DND-41 (cell line): ENCODE results near the gene METTL27.
"Not testable (repeated sequence)": the region's sequence is repeated elsewhere in the genome, so short reads cannot be mapped to it uniquely, and the experiment has no call there.

Experiments used
- ATAC-seq: fragments of 200-7000 bp; cut with Tn5 transposase; 3 replicates; pipeline ENCODE4 v1.9.1; 2021; ENCODE audit warnings: low read depth; ENCODE audit not compliant: insufficient read depth
- DNase-seq: peaks from one replicate; pipeline ENCODE4 v3.0.0-alpha.2; 2020
- H2AFZ ChIP-seq: 2 replicates; pipeline ENCODE4 v1.6.0; 2012; ENCODE audit warnings: low read depth, low read length
- H3K27ac ChIP-seq: 2 replicates; pipeline ENCODE4 v1.5.1; 2012; ENCODE audit warnings: low read length, inconsistent platforms
- H3K27me3 ChIP-seq: fragments of 200-600 bp; sonication (generic); 2 replicates; pipeline ENCODE4 v1.6.0; 2012; ENCODE audit warnings: low read length, mild to moderate bottlenecking, inconsistent platforms; ENCODE audit not compliant: insufficient read depth, poor library complexity
- H3K36me3 ChIP-seq: 2 replicates; pipeline ENCODE4 v1.5.1; 2012; ENCODE audit warnings: low read length, inconsistent platforms; ENCODE audit not compliant: insufficient read depth
- H3K4me1 ChIP-seq: 2 replicates; pipeline ENCODE4 v1.5.1; 2012; ENCODE audit warnings: mild to moderate bottlenecking, low read length; ENCODE audit not compliant: insufficient read depth
- H3K4me2 ChIP-seq: 2 replicates; pipeline ENCODE4 v1.6.0; 2012; ENCODE audit warnings: mild to moderate bottlenecking, moderate library complexity, low read length, inconsistent platforms; ENCODE audit not compliant: insufficient read depth
- H3K4me3 ChIP-seq, 2 experiments: fragments of 200-600 bp in 1 of 2; shearing (Covaris generic) in 1 of 2; 2 replicates each; pipeline ENCODE4 v1.5.1; 2012 to 2016; ENCODE audit warnings: inconsistent platforms in 2 of 2, low read length in 2 of 2, mild to moderate bottlenecking in 2 of 2, low read depth in 1 of 2, moderate library complexity in 1 of 2
- H3K79me2 ChIP-seq: 2 replicates; pipeline ENCODE4 v1.6.0; 2012; ENCODE audit warnings: low read length, inconsistent platforms; ENCODE audit not compliant: insufficient read depth
- H3K9ac ChIP-seq: 2 replicates; pipeline ENCODE4 v1.6.0; 2012; ENCODE audit warnings: low read depth, mild to moderate bottlenecking, inconsistent platforms, low read length, moderate library complexity
- H3K9me3 ChIP-seq: 2 replicates; pipeline ENCODE4 v1.5.1; 2012; ENCODE audit warnings: low read length, moderate library complexity, mild to moderate bottlenecking, inconsistent platforms; ENCODE audit not compliant: insufficient read depth, severe bottlenecking
- H4K20me1 ChIP-seq: 2 replicates; pipeline ENCODE4 v1.6.0; 2012; ENCODE audit warnings: low read length; ENCODE audit not compliant: insufficient read depth
- CTCF ChIP-seq: IDR thresholded peaks from 2 replicates; pipeline ENCODE4 v1.5.1; 2012; ENCODE audit warnings: borderline replicate concordance, low read length, moderate library complexity, mild to moderate bottlenecking; ENCODE audit not compliant: poor library complexity, severe bottlenecking; ENCODE audit errors: extremely low read depth
- EZH2 ChIP-seq: IDR thresholded peaks from 3 replicates; pipeline ENCODE4 v1.6.1; 2012; ENCODE audit warnings: borderline replicate concordance, low read depth, mild to moderate bottlenecking, moderate library complexity, low read length, inconsistent platforms; ENCODE audit not compliant: severe bottlenecking

Gene METTL27

GRCh38 chr7:73789051-73789450 is 53.3 kb downstream of the METTL27 start:
- Histone ChIP-seq H4K20me1 (no peaks in the 10 kb centered on the region), H3K9me3 (peaks cover 10% of the 10 kb centered on the region), H3K4me3 (no peak overlapping the region), H3K9ac (no peak overlapping the region), H3K79me2 (no peaks in the 10 kb centered on the region), H3K27ac (no peak overlapping the region), H3K27me3 (no peaks in the 10 kb centered on the region), H2AFZ (no peak overlapping the region), H3K36me3 (no peaks in the 10 kb centered on the region), H3K4me1 (no peaks in the 10 kb centered on the region), H3K4me2 (no peak overlapping the region)
- TF ChIP-seq EZH2 (no peak), CTCF (no peak)
- DNase-seq: no peak
- no peak for ATAC-seq

DNA sequence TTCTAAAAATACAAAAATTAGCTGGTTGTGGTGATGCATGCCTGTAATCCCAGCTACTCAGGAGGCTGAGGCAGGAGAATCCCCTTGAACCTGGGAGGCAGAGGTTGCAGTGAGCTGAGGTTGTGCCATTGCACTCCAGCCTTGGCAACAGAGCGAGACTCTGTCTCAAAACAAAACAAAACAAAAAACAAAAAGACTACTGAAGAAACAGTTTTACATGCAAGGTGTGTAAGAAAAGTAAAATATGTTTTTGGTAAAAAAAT is 54.6 kb downstream of the METTL27 start:
- not testable (repeated sequence) for H3K36me3 ChIP-seq, H3K79me2 ChIP-seq, DNase-seq, H2AFZ ChIP-seq, ATAC-seq, H3K4me3 ChIP-seq, H3K27ac ChIP-seq, H4K20me1 ChIP-seq, H3K27me3 ChIP-seq, H3K4me2 ChIP-seq, H3K9ac ChIP-seq, H3K4me1 ChIP-seq
- H3K9me3 ChIP-seq: peaks cover 10% of the 10 kb centered on the region

- H3K36me3 ChIP-seq: no peaks in the 10 kb centered on the region
- no peak overlapping the region for H3K4me2 ChIP-seq
- H3K9me3 ChIP-seq: peaks cover 10% of the 10 kb centered on the region
- ATAC-seq (no peak), DNase-seq (no peak)
- no peaks in the 10 kb centered on the region for H4K20me1 ChIP-seq
- no peaks in the 10 kb centered on the region for H3K27me3 ChIP-seq
- H3K79me2 ChIP-seq: no peaks in the 10 kb centered on the region
- H3K9ac ChIP-seq: no peak overlapping the region
- no peak overlapping the region for H2AFZ ChIP-seq
- TF ChIP-seq EZH2: no peak
- no peak overlapping the region for H3K27ac ChIP-seq
- H3K4me1 ChIP-seq: no peaks in the 10 kb centered on the region
- H3K4me3 ChIP-seq: no peak overlapping the region
These were observed 55.7 kb downstream of the METTL27 start for GRCh38 chr7:73786588-73786987.
